ENCODE results near the gene LAMA5. TPM values are rescaled to one million over a fixed set of nuclear protein-coding genes. Genes with fewer than 3 reads are reported as not detected.

Gene LAMA5
- total RNA-seq, 2 experiments from 2014 or later: 0.16 to 0.78 TPM

DNA sequence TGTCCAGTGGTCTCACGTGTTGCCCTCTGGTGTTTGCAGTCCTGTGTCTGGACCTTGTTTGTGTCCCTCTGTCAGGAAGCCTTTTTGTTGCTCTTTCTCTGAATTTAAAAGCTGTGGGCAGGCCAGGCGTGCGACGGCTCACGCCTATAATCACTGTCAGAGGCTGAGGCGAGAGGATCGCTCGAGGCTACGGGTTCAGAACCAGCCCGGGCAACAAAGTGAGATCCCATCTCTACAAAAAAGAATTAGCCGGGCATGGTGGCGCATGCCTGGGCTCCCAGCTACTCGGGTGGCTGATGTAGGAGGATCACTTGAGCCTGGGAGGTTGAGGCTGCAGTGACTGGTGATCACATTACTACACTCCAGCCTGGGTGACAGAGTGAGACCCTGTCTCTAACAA is 100.3 kb downstream of the LAMA5 start:
- Mint-ChIP-seq H3K36me3 (ENCODE audit: low read depth) (peaks cover 60% of the 10 kb centered on the region), H3K4me1 (ENCODE audit: low read depth) (no peaks in the 10 kb centered on the region), H3K4me3 (no peak overlapping the region), H3K9me3 (no peaks in the 10 kb centered on the region), H3K27ac (no peak overlapping the region), H3K27me3 (no peaks in the 10 kb centered on the region)
- H3K36me3 ChIP-seq (ENCODE audit: insufficient read depth, low read length): peaks cover 60% of the 10 kb centered on the region
- H3K9me3 ChIP-seq (ENCODE audit: control insufficient read depth in 1 of 2, insufficient read depth in 1 of 2, low read length in 2 of 2): no peaks in the 10 kb centered on the region
- H3K27ac ChIP-seq (ENCODE audit: low read depth in 1 of 2, low read length in 2 of 2): no peak overlapping the region
- H3K4me3 ChIP-seq (ENCODE audit: low read length): no peak overlapping the region
- TF ChIP-seq, protein P1, sequence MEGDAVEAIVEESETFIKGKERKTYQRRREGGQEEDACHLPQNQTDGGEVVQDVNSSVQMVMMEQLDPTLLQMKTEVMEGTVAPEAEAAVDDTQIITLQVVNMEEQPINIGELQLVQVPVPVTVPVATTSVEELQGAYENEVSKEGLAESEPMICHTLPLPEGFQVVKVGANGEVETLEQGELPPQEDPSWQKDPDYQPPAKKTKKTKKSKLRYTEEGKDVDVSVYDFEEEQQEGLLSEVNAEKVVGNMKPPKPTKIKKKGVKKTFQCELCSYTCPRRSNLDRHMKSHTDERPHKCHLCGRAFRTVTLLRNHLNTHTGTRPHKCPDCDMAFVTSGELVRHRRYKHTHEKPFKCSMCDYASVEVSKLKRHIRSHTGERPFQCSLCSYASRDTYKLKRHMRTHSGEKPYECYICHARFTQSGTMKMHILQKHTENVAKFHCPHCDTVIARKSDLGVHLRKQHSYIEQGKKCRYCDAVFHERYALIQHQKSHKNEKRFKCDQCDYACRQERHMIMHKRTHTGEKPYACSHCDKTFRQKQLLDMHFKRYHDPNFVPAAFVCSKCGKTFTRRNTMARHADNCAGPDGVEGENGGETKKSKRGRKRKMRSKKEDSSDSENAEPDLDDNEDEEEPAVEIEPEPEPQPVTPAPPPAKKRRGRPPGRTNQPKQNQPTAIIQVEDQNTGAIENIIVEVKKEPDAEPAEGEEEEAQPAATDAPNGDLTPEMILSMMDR (IDR thresholded peaks at IDR 0.05): no peak
- POLR2A ChIA-PET: no interaction called here
- H3K27me3 ChIP-seq (ENCODE audit: control insufficient read depth in 1 of 2, insufficient read depth in 2 of 2, low read length in 2 of 2): no peaks in the 10 kb centered on the region
- ATAC-seq (ENCODE audit: poor library complexity) (no peak), DNase-seq (no peak)
- H3K4me1 ChIP-seq (ENCODE audit: insufficient read depth, low read length): no peaks in the 10 kb centered on the region
- CTCF ChIA-PET: no interaction called here
- intact Hi-C loops (cut with DNase I, micrococcal nuclease): no loop called here

DNA sequence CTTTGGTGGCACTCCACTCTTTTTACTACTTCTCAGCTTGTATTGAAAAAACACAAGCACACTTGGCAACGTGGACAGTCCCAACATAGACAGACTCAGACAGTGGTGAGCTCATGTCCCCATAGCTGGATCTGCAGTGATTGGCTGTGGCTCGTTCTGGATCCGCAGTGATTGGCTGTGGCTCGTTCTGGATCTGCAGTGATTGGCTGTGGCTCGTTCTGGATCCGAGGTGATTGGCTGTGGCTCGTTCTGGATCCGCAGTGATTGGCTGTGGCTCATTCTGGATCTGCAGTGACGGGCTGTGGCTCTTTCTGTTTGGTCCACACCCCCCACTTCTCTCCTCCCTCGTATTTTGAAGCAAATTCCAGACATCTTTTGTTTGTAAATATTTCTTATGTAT is 100.8 kb downstream of the LAMA5 start:
- no peak for ATAC-seq (ENCODE audit: poor library complexity)
- H3K4me3 ChIP-seq (ENCODE audit: low read length): no peak overlapping the region
- Mint-ChIP-seq H3K4me1 (ENCODE audit: low read depth) (no peaks in the 10 kb centered on the region), H3K36me3 (ENCODE audit: low read depth) (peaks cover 65% of the 10 kb centered on the region), H3K27me3 (no peaks in the 10 kb centered on the region), H3K9me3 (no peaks in the 10 kb centered on the region), H3K4me3 (no peak overlapping the region), H3K27ac (no peak overlapping the region)
- ChIA-PET CTCF (interaction anchor here (0.5 kb wide), 1 partner anchor 15 kb away, joined by 4 read pairs; no protein-coding TSS in a partner anchor), POLR2A (no interaction called here)
- no peak overlapping the region for H3K27ac ChIP-seq (ENCODE audit: low read depth in 1 of 2, low read length in 2 of 2)
- no peaks in the 10 kb centered on the region for H3K4me1 ChIP-seq (ENCODE audit: insufficient read depth, low read length)
- intact Hi-C loops (cut with DNase I, micrococcal nuclease): no loop called here
- H3K9me3 ChIP-seq (ENCODE audit: control insufficient read depth in 1 of 2, insufficient read depth in 1 of 2, low read length in 2 of 2): no peaks in the 10 kb centered on the region
- no peaks in the 10 kb centered on the region for H3K27me3 ChIP-seq (ENCODE audit: control insufficient read depth in 1 of 2, insufficient read depth in 2 of 2, low read length in 2 of 2)
- H3K36me3 ChIP-seq (ENCODE audit: insufficient read depth, low read length): peaks cover 58% of the 10 kb centered on the region
- TF ChIP-seq, protein P1 (IDR thresholded peaks at IDR 0.05): no peak
- peak in 2 of 14 experiments; percentile 12 to 33 for DNase-seq

GRCh38 chr20:62265365-62265764 is 101.7 kb downstream of the LAMA5 start:
- intact Hi-C loops (cut with DNase I, micrococcal nuclease): no loop called here
- H3K36me3 ChIP-seq (ENCODE audit: insufficient read depth, low read length): peaks cover 65% of the 10 kb centered on the region
- H3K27me3 ChIP-seq (ENCODE audit: control insufficient read depth in 1 of 2, insufficient read depth in 2 of 2, low read length in 2 of 2): no peaks in the 10 kb centered on the region
- Mint-ChIP-seq H3K9me3 (no peaks in the 10 kb centered on the region), H3K4me3 (no peak overlapping the region), H3K4me1 (ENCODE audit: low read depth) (no peaks in the 10 kb centered on the region), H3K27ac (no peak overlapping the region), H3K27me3 (no peaks in the 10 kb centered on the region), H3K36me3 (ENCODE audit: low read depth) (peaks cover 73% of the 10 kb centered on the region)
- CTCF ChIA-PET: no interaction called here
- TF ChIP-seq, protein P1 (IDR thresholded peaks at IDR 0.05): no peak
- no peaks in the 10 kb centered on the region for H3K9me3 ChIP-seq (ENCODE audit: control insufficient read depth in 1 of 2, insufficient read depth in 1 of 2, low read length in 2 of 2)
- no peak for DNase-seq
- H3K4me1 ChIP-seq (ENCODE audit: insufficient read depth, low read length): no peaks in the 10 kb centered on the region
- no peak overlapping the region for H3K4me3 ChIP-seq (ENCODE audit: low read length)
- no peak overlapping the region for H3K27ac ChIP-seq (ENCODE audit: low read depth in 1 of 2, low read length in 2 of 2)
- ATAC-seq (ENCODE audit: poor library complexity): no peak
- POLR2A ChIA-PET: no interaction called here
